H9 (cell line): ENCODE results near the gene SRSF11. TPM values are rescaled to one million over a fixed set of nuclear protein-coding genes. Genes with fewer than 3 reads are reported as not detected.

Experiments used
- DNase-seq: peaks from one replicate; pipeline ENCODE4 v3.0.0-alpha.2; 2017
- H2AFZ ChIP-seq: one replicate; pipeline ENCODE4 v1.6.1; 2013; ENCODE audit warnings: mild to moderate bottlenecking, low read length, control low read depth, moderate library complexity
- H2AK5ac ChIP-seq: 2 replicates; pipeline ENCODE4 v1.6.1; 2013; ENCODE audit warnings: low read length, control low read depth, mixed read lengths; ENCODE audit not compliant: insufficient read length
- H2BK120ac ChIP-seq: one replicate; pipeline ENCODE4 v1.6.1; 2013; ENCODE audit warnings: low read depth, mild to moderate bottlenecking, low read length, control low read depth, inconsistent platforms; ENCODE audit not compliant: poor library complexity, severe bottlenecking
- H2BK12ac ChIP-seq: 2 replicates; pipeline ENCODE4 v1.6.1; 2013; ENCODE audit warnings: low read length, control low read depth, mixed read lengths, low read depth; ENCODE audit not compliant: insufficient read length
- H2BK15ac ChIP-seq: 2 replicates; pipeline ENCODE4 v1.6.1; 2013; ENCODE audit warnings: low read depth, low read length, control low read depth
- H2BK20ac ChIP-seq: one replicate; pipeline ENCODE4 v1.6.1; 2013; ENCODE audit warnings: low read depth, mild to moderate bottlenecking, low read length, control low read depth, inconsistent platforms; ENCODE audit not compliant: poor library complexity, severe bottlenecking
- H2BK5ac ChIP-seq: 2 replicates; pipeline ENCODE4 v1.6.1; 2013; ENCODE audit warnings: low read length, control low read depth, mixed read lengths; ENCODE audit not compliant: insufficient read length
- H3K14ac ChIP-seq: 2 replicates; pipeline ENCODE4 v1.6.1; 2013; ENCODE audit warnings: low read length, control low read depth; ENCODE audit not compliant: insufficient read depth
- H3K18ac ChIP-seq: 2 replicates; pipeline ENCODE4 v1.6.1; 2013; ENCODE audit warnings: low read depth, mild to moderate bottlenecking, mixed read lengths, low read length, control low read depth; ENCODE audit not compliant: insufficient read length
- H3K23ac ChIP-seq: 2 replicates; pipeline ENCODE4 v1.6.1; 2013; ENCODE audit warnings: low read length, control low read depth, mixed read lengths, low read depth; ENCODE audit not compliant: insufficient read length
- H3K23me2 ChIP-seq: 2 replicates; pipeline ENCODE4 v1.6.1; 2013; ENCODE audit warnings: low read depth, mild to moderate bottlenecking, mixed read lengths, low read length, control low read depth; ENCODE audit not compliant: insufficient read length, poor library complexity, severe bottlenecking
- H3K27ac ChIP-seq: 2 replicates; pipeline ENCODE4 v1.5.1; 2013; ENCODE audit warnings: low read length, control low read depth, mixed read lengths, low read depth; ENCODE audit not compliant: insufficient read length
- H3K27me3 ChIP-seq: 2 replicates; pipeline ENCODE4 v1.6.1; 2013; ENCODE audit warnings: low read length, control low read depth, inconsistent platforms; ENCODE audit not compliant: insufficient read depth
- H3K4ac ChIP-seq: 2 replicates; pipeline ENCODE4 v1.6.1; 2013; ENCODE audit warnings: low read depth, mild to moderate bottlenecking, control low read depth, inconsistent platforms, low read length, moderate library complexity
- H3K4me1 ChIP-seq: 2 replicates; pipeline ENCODE4 v1.6.1; 2013; ENCODE audit warnings: low read length, control low read depth, inconsistent platforms; ENCODE audit not compliant: insufficient read depth
- H3K4me2 ChIP-seq: 2 replicates; pipeline ENCODE4 v1.6.1; 2013; ENCODE audit warnings: low read length, control low read depth, mixed read lengths; ENCODE audit not compliant: insufficient read length, insufficient read depth
- H3K56ac ChIP-seq: 2 replicates; pipeline ENCODE4 v1.6.1; 2013; ENCODE audit warnings: low read depth, mild to moderate bottlenecking, mixed read lengths, low read length, control low read depth; ENCODE audit not compliant: insufficient read length
- H3K79me1 ChIP-seq: 2 replicates; pipeline ENCODE4 v1.6.1; 2013; ENCODE audit warnings: low read depth, mild to moderate bottlenecking, moderate library complexity, low read length, control low read depth, inconsistent platforms; ENCODE audit not compliant: insufficient read depth, poor library complexity, severe bottlenecking
- H3K79me2 ChIP-seq: 2 replicates; pipeline ENCODE4 v1.6.1; 2013; ENCODE audit warnings: low read length, control low read depth, inconsistent platforms; ENCODE audit not compliant: insufficient read depth
- H3K9ac ChIP-seq: 2 replicates; pipeline ENCODE4 v1.6.1; 2013; ENCODE audit warnings: low read length, control low read depth, mixed read lengths; ENCODE audit not compliant: insufficient read length; ENCODE audit errors: extremely low read depth
- H3K9me3 ChIP-seq: one replicate; pipeline ENCODE4 v1.6.1; 2013; ENCODE audit warnings: low read depth, low read length, inconsistent platforms; ENCODE audit not compliant: control insufficient read depth
- H3T11ph ChIP-seq: one replicate; pipeline ENCODE4 v1.6.1; 2013; ENCODE audit warnings: mild to moderate bottlenecking, low read length, control low read depth, inconsistent platforms
- H4K20me1 ChIP-seq: one replicate; pipeline ENCODE4 v1.6.1; 2013; ENCODE audit not compliant: control insufficient read depth, insufficient read length, insufficient read depth
- H4K5ac ChIP-seq: 2 replicates; pipeline ENCODE4 v1.6.1; 2013; ENCODE audit warnings: low read depth, mild to moderate bottlenecking, mixed read lengths, low read length, control low read depth; ENCODE audit not compliant: insufficient read length
- H4K8ac ChIP-seq: replicated peaks from 2 replicates; pipeline ENCODE4 v1.6.1; 2013; ENCODE audit warnings: low read length, control low read depth, mixed read lengths, low read depth; ENCODE audit not compliant: insufficient read length
- H4K91ac ChIP-seq: 2 replicates; pipeline ENCODE4 v1.6.1; 2013; ENCODE audit warnings: low read depth, mild to moderate bottlenecking, moderate library complexity, mixed read lengths, low read length, control low read depth; ENCODE audit not compliant: insufficient read length
- H3K27ac Mint-ChIP-seq, 3 experiments: 2 replicates in 2 of 3; 3 replicates in 1 of 3; pipeline ENCODE4 v1.8.0; 2020 to 2021; ENCODE audit warnings: mixed read lengths in 3 of 3, mild to moderate bottlenecking in 1 of 3, moderate library complexity in 1 of 3
- H3K27me3 Mint-ChIP-seq: 2 replicates; pipeline ENCODE4 v1.8.0; 2021; ENCODE audit warnings: low read depth, mild to moderate bottlenecking, moderate library complexity, mixed read lengths
- H3K36me3 Mint-ChIP-seq, 3 experiments: 2 replicates in 2 of 3; 3 replicates in 1 of 3; pipeline ENCODE4 v1.8.0; 2020 to 2021; ENCODE audit warnings: low read depth in 3 of 3, mixed read lengths in 3 of 3; ENCODE audit not compliant: insufficient read depth in 1 of 3
- H3K4me1 Mint-ChIP-seq, 2 experiments: 2 replicates each; pipeline ENCODE4 v1.8.0; 2020; ENCODE audit warnings: mixed read lengths in 2 of 2
- H3K4me3 Mint-ChIP-seq, 2 experiments: 2 replicates in 1 of 2; 3 replicates in 1 of 2; pipeline ENCODE4 v1.8.0; 2020 to 2021; ENCODE audit warnings: mild to moderate bottlenecking in 2 of 2, mixed read lengths in 2 of 2, moderate library complexity in 1 of 2
- H3K9me3 Mint-ChIP-seq, 2 experiments: 2 replicates in 1 of 2; 3 replicates in 1 of 2; pipeline ENCODE4 v1.8.0; 2020; ENCODE audit warnings: mild to moderate bottlenecking in 2 of 2, mixed read lengths in 2 of 2, moderate library complexity in 1 of 2
- CTCF ChIP-seq: fragments of 200-600 bp; sonication (generic); conservative IDR thresholded peaks from 3 replicates; pipeline ENCODE4 v1.8.0; 2021; ENCODE audit warnings: antibody characterized with exemption, mild to moderate bottlenecking
- WGBS: extraction: QIAGEN DNeasy Blood & Tissue Kit; methylation state at CpG from one replicate; pipeline ENCODE4 v1.1.7; 2013; ENCODE audit warnings: missing lambda C conversion rate, low lambda C conversion rate, mixed read lengths; ENCODE audit not compliant: insufficient read length; ENCODE audit errors: extremely low coverage; 5-methylcytosine and 5-hydroxymethylcytosine counted together
- total RNA-seq: library from RNA; stranded (reverse); gene quantifications from 2 replicates; pipeline ENCODE4 v1.2.1, GENCODE V29; 2021

Gene SRSF11
- total RNA-seq, 1 experiment from 2014 or later, result 214 TPM

- H3K14ac ChIP-seq, result no peak overlapping the region
- Mint-ChIP-seq H3K27ac (no peak overlapping the region), H3K9me3 (no peaks in the 10 kb centered on the region), H3K36me3 (peaks cover 0 to 13% (median 10%) of the 10 kb centered on the region in 3 experiments), H3K27me3 (no peaks in the 10 kb centered on the region), H3K4me1 (peaks cover 12 to 17% of the 10 kb centered on the region in 2 experiments), H3K4me3 (peak overlapping the region; percentile 99 to 100)
- H2BK5ac ChIP-seq, result no peak overlapping the region
- no peak overlapping the region for H2BK12ac ChIP-seq
- H3K18ac ChIP-seq, result no peak overlapping the region
- no peak overlapping the region for H3K4ac ChIP-seq
- H4K5ac ChIP-seq, result no peak overlapping the region
- H4K8ac ChIP-seq, result no peak overlapping the region
- no peaks in the 10 kb centered on the region for H3K9me3 ChIP-seq
- no peaks in the 10 kb centered on the region for H3K4me1 ChIP-seq
- H2BK20ac ChIP-seq, result no peak overlapping the region
- H3T11ph ChIP-seq, result no peak overlapping the region
- H3K4me2 ChIP-seq, result peak overlapping the region; percentile 79
- H3K79me2 ChIP-seq, result peaks cover 27% of the 10 kb centered on the region; the same call in 1 of the 2 replicates
- no peaks in the 10 kb centered on the region for H4K20me1 ChIP-seq
- H3K56ac ChIP-seq, result no peak overlapping the region
- no peak overlapping the region for H3K23ac ChIP-seq
- H2BK15ac ChIP-seq, result no peak overlapping the region
- H4K91ac ChIP-seq, result no peak overlapping the region
- no peak overlapping the region for H2AK5ac ChIP-seq
- H3K27ac ChIP-seq, result no peak overlapping the region
- no peaks in the 10 kb centered on the region for H3K27me3 ChIP-seq
- no peak for DNase-seq
- no peak overlapping the region for H3K9ac ChIP-seq
- peaks cover 7% of the 10 kb centered on the region for H3K79me1 ChIP-seq
- no peak overlapping the region for H2BK120ac ChIP-seq
- H3K23me2 ChIP-seq, result peaks cover 3% of the 10 kb centered on the region
- no peak for TF ChIP-seq CTCF
- H2AFZ ChIP-seq, result no peak overlapping the region
- WGBS, result no CpG with 5 or more reads among the region's 1 CpG
Observed at GRCh38 chr1:70204139-70204538, 17.0 kb upstream of the SRSF11 start.
